ENCODE data around the gene CDK1.

Gene CDK1

DNA sequence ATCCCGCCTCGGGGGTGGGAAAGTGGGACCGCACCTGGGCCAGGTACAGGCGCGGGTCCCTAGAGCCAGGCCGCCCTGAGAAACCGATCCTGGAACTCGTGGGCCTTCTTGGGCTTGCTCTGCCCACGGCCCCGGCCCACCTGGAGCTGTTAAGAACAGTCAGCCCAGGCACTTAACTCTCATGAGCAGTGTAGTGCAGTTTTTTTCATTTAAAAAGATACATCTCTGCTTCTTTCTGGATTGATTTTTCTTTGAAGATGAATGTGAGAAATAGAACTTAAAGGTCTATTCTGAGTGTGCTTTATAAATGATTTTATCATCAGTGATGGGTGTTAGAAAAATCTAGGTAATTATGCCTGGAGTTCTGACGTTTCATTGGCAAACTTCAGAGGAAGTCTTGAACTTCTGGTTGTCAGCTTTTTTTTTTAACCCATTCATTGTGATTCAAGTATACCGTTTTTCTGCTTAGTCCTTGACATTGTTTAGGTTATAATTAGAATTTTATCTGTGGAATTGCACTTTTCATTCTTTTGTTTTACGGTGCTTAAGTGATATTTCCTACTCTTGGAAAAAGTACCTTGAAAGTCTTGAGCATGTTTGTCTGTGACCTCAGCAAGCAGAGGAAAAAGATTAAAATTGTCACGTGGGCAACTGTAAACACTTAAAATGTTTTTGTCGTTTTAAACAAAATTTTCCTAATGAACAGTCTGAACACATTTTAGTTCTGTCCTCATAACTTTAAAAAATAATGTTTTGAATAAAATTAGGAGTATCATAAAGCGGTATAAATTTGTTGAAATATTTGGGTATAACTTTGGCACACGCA, 906 bp downstream of the CDK1 start:
- no peak for DNase-seq

DNA sequence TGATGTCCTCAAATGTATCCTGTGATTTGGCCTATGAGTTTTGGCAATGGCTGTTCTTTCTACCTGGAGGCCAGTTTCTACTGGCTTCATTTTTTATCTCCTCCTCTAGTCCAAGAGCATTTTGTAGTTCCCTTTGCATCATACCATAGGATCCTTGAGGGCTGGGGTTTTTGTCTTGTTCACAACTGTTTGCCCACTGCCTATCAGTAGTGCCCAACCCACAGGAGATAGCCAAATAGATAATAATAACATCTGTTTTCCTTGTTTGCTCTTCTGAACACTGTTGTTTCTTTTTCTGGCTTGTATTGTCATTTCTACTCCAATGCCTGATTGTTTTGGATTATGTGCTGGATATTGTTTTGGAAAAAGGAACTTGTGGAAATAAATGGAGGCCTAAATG, 3.4 kb downstream of the CDK1 start:
- DNase-seq, result no peak

DNA sequence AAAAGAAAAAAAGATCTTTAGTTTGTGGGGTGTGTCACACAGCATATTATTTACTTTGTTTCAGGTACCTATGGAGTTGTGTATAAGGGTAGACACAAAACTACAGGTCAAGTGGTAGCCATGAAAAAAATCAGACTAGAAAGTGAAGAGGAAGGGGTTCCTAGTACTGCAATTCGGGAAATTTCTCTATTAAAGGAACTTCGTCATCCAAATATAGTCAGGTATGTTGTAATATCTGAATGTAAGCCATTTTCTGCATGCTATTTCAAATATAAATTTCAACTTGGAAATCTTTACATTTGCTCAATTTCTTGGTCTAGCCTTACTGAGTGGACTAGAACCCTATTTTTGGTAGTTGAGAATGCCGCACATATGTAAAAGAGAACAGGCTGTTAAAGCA, 6.4 kb downstream of the CDK1 start:
- DNase-seq, result no peak

DNA sequence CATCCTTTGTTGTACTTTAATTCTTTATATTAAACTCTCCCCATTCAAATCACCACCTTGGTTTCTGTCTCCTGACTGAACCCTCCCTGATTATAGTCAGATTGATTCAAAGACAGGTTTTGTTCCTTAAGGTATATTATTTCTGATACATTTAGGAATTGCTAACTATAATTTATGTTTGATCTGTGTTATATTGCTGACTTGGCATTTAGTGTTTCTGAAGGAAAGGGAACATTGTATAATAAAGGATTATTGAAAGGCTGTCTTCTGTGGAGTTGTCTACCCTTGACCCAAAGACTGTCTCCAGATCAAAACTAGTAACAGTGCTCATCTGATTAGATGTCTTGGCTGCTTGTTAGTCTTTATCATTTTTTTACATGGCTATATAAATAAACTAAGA, 10.3 kb downstream of the CDK1 start:
- no peak for DNase-seq

DNA sequence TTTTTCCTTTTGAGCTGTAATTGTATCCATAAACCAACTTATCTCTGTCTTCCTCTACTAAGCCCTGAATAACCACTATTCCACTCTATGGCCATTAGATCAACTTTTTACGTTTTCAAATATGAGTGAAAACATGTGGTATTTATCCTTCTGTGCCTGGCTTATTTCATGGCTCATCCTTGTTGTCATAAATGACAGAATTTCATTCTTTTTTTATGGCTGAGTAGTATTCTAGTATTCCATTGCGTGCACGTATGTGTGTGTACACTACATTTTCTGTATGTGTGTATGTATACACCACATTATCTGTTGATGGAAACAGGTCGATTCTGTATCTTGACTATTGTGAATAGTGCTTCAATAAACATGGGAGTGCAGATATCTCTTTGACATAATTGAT, 11.1 kb downstream of the CDK1 start:
- no peak for DNase-seq

DNA sequence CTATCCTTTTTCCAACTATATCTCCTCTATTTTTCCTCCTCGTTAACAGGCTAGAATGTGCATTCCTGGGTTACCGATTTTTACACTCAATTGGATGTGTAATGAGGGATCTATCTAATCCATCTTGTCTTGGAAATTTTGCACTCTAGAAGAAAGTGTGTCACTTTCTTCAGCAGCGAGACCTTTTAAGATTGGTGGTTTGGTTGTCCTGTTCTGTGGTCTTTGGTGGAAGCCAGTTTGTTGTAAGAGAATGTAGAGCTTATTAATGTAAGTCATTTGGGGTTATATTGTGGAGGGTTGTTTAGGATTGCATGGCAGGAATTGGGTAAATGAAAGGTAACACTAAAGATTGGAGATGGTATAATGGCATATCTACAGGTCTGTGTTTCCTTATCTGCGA, 16.7 kb downstream of the CDK1 start:
- no peak for DNase-seq

DNA sequence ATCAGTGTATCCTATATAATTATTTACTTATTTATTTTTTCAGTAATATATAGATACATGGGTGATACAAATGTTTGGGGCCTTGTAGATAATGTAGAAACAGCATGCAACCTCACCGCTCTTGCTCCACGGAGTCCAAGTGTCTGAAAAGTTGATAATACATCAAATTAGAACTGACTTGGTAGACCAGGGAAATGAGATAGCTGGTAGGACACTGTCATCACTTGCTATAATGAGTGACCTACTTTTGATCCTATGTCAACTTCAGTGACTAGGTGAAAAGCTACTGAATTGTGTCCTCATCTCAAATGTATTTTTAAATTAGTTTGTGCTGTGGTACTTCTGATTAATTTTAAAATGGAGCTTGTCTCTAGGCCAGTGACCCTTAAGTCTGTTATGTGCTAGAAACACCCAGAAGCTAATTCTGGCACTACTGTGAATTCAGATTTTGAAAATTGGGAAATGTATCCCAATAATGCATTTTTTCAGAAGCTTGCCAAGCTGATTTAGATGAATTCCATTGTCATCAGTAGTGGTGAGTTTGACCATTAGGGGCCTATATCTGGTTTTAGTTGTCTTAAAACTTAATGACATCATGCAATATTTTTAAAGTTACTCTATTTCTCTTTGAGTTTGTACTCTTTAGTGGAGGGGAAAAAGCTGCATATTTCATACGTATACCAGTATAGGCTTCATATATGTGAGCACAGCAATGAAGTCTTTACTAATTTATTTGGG, 17.4 kb downstream of the CDK1 start:
- no peak for DNase-seq

DNA sequence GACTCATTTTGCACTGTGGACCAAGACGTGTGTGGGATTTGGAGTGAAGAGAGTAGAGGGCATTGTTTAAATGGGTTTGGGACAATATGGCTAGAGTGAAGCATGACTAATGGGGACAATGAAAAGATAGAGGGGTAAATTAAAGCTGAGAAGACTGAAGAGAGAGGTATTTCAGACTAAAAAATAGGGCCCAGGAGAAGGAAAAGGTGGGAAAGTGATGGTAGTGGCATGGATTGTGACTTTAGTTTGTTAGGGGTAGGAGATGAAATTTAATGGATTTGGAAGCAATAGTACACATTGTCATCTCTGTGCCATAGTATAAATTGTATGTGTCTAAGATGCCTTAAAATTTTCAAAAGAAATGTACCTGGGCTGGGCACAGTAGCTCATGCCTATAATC, 18.2 kb downstream of the CDK1 start:
- DNase-seq, result no peak

DNA sequence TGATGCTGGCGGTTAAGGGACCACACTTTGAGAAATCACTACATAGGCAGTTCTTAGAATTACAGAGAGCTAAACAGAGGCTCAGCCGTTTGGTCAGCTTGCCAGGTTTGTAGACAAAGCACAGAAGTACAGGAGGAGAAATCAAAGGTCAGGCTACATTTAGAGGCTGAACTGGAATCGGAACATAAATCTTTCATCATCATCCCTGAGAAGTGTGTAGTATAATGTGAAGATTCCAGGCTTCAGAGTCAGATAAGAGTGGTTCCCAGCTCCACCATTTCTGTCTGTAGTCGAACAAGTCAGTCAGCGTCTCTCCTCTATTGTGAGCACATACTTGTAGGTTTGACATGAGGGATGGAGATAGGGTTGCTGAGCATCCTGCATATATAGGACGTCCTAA, 18.9 kb downstream of the CDK1 start:
- no peak for DNase-seq

DNA sequence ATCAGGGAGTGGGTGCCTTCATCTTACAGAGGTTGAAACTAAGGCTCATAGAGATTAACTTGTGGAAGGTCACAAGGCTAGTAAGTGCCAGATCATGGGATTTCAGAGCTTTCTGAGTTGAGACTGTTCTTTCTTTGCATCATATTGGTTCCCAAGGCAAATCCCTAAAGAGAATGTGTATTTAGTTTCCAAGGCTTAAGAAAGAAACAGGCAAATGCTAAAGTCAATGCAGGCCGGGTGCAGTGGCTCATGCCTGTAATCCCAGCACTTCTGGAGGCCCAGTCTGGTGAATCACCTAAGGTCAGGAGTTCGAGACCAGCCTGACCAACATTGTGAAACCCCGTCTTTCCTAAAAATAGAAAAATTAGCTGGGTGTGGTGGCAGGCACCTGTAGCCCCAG, 19.8 kb downstream of the CDK1 start:
- DNase-seq, result no peak

DNA sequence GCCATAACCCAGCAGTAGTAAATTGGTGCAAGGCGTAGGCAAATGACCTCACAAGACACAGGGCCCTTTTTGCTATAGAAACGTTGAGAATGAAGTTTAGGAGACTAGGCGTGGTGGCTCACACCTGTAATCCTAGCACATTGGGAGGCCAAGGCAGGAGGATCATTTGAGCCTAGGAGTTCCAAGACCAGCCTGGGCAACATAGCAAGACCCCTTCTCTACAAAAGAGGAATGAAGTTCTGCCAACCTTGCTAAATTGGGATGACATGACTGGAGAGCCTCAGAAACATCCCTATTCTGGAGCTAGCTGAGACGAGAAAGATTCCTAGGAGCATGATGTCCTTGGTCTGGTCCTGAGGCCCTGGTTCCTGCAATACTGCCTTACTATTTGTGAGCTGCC, 20.6 kb downstream of the CDK1 start:
- no peak for DNase-seq

DNA sequence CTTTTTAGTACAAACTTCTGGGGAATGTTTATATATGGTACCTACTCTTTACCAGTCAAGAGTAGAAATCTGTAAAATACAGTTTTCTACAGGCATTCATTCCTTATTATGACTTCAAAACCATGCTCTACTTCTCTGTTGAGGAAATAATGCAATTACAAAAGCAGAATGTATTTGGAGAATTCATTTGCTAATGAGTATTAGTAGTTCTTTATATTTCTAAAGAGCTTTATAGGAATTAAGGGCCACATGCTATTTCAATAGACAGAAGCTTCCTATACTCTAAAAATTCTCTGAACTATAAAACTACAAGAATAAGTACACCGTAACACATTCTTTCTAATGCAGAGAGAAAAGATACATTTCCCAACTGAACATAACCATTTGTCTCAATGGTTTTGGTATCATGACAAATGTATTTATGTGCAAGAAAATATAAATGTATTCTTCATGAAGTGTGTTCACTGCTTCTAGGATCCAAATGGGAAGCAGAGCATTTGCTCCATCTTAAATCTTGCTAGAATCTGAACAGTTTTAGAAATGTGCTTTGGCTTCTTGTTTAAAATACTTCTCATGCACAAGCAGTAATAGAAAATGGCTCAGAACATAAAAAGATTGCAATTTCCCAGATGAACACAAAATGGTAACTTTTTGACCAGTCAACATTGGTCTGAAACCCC, 21.8 kb downstream of the CDK1 start:
- DNase-seq, result no peak

DNA sequence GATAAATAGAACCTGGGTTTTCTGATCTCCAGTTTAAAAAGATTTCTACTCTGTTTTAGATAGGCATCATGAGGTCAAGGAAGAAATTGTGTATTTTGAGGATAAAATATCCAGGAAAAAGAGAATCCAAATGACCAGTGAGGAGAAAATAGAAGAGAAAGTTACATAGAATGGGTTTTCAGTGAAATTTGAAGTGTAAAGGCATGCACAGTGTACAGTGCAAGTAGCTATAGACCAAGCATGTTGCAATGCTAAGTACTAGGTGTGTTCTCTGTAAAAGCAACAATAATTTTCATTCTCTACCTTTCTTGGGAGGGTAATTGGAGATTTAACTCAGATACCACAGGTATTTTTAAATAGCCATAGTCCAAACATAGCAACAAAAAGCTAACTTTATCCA, 22.6 kb downstream of the CDK1 start:
- DNase-seq, result no peak

DNA sequence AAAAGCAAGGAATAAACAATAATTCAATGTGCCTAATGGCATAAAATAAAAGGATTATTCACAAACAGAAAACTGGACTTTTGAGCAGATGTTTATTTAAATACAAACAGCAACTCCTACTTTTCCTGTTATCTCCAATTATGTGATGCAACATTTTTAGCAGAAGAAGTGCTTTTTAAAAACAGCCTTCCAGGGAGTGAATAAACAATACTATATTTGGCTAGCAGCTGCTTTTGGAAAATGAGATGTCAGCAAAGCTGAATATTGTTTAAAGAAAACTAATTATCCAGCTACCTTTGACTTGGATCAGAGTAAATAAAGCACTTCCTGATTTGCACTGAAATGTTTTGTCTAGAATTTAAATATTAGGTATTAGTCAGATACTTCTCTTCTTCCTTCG, 23.2 kb downstream of the CDK1 start:
- DNase-seq, result no peak

DNA sequence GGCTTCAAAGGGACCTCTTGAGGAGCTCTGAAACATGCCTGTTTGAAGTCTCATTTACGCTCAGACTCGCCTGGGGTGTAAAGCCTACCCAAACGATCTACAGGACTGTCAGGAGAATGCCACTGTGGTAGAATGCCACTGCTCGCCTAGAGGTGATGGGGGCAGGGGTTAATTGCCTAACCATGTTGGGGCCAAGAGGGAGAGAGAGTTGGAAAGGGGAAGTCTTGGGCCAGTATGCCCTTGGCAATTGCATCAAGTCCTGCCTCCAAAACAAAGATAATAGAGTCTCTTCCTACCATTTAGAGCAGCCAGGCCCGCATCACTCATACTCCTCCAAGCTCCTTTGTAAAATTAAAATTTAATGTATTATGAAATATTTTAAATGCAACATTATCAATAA, 25.2 kb downstream of the CDK1 start:
- no peak for DNase-seq

DNA sequence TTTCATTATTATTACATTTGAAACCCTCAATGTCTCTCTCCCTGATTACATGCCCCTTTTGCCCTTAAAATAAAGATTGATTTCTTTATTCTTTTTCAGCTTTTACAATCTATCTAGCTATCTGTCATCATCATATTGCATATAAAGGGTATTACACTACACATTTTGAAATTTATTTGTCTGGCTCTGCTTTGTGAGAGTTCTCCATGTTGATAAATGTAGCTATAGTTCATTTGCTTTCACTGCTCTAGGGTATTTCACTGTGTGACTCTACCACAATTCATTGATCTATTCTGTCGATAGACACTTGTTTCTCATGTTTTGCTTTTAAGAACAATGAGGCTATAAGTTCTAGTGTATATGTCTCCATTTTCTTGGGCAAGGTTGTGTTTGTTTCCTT, 25.6 kb downstream of the CDK1 start:
- no peak for DNase-seq

DNA sequence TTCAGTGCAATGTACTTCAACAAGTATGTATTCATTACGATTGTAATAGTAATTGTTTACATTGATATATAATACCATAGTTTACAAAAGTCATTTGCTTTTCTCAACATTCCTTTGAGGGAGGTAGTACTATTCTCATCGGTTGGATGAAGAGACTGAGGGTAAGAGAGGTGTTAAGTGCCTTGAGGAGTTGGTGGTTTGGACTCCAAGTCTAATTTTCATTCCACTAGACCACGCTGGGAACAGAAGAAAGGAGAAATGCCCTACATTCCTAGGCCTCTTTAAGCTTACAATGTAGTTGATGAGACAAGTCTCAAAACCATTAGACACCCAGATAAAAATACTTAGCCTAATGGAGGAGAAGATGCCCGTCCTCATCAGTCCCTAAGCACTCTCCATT, 28.6 kb downstream of the CDK1 start:
- no peak for DNase-seq

DNA sequence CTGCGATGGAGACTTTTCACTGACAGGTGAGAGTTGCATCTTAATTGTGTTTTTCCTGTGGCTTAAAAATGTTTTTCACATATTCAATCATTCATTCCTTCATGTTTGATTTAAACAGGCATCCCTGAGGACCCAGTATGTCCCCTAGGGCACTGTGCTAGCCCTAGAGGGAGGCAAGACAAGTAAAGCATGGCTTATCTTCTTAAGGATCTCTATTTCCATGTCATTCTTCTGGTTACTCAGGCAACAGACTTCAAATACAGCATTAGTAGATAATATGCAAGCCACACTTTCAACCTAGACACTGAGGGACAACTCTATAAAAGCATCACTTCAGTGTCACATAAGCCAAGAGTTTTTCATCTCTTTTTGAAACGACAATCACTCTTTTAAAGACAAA, 29.2 kb downstream of the CDK1 start:
- DNase-seq, result no peak

DNA sequence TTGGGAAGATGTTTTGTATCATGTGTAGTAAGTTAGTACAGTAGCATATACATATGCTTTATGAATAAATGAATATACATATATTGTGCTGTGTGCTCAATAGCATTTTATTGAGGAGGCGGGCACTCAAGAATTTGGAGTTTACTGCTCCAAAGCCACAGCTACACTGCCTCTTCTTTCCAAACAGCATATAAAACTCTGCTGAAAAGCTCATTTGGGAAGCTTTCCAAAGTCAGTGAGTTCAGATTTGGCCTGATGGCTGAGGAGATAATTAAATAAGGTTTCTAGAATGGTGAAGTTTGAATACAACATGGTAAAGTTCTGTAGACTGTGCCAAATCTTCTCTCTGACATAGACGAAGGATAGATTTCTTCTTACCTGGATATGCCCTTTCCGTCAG, 29.8 kb downstream of the CDK1 start:
- no peak for DNase-seq

DNA sequence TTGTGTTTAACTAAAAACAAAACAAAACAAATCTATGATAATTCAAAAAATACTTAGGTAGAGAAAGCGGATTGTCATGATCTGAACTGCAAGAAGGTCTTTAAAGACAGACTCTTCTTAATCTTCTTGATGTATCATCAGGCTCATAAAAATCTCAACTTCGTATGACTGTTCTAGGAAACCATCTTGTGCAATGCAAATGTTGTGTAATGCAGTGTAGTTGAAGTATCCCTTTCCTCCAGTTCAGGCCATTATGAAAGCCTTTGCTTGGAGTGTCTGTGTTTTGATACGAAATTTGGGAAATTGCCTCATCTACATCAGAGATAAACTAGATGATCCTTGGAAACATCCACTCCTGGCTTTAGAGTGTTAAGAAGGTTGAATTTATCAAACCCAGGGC, 30.9 kb downstream of the CDK1 start:
- no peak for DNase-seq

DNA sequence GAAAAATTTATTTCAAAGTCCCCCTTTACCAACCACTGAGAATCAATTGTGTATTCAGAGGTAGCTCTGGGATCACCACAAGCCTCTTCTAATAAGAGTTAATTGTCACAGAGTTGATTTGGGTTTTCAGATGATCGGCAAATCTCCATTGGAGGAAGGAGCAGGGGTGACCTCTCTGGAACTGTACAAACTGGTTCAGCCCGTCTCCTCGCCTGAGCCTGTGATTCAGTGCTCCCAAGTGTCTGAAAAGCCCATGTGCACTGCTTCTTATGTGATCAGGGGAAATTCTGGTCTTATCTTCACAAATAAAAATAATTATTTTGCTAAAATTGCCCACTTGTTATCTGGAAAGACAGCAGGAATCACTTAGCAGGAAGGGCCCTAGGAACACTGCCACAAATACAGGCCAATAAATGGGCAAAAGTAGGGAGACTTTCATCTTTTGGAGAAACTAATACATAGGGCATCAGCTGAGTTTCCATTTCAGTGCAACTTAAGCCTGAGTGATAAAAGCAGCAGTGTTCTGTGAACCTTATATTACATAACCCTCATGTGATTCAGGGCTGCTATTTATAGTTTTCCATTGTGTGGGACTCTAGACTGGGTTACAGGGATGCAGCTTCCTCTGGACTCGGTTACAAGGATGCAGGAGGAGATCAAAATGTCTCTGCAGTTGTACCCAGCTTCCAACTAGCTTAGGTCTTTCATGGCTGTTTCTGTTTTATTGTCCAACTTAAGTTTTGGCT, 32.3 kb downstream of the CDK1 start:
- no peak for DNase-seq

DNA sequence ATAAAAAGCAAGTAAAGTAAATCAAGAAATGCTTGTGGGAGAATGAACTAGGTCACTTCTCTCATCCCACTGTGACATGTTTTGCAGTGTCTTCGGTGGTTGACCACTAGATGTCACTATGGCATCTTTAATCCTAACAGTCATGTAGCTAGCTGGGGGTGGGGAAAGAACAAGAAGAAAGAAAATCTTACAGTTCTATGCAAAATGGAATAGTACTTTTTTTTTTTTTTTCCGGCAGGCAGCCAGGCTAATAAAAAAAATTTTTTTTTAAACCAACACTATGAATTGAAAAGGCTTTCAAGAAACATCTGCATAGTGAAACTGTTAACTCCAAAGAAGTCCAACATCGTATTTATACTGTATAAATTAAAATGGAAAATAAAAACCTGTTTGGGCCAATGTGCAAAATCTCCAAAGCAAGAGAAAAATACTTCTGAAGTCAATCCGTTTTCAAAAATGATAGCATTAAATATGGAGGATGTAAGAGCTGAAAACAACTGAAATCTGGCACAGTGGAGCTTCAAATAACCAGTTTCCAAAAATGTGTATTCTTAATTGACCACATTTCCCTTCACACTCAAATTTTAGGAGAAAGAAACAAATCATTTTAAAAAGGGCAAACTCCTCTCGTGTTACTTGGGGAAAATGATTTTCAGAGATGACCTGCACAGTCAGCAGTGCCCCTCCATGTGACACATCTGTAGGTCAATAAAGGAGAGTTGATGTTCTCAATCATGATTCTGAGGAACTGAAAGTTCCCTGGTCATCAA, 38.5 kb downstream of the CDK1 start:
- DNase-seq, result no peak

DNA sequence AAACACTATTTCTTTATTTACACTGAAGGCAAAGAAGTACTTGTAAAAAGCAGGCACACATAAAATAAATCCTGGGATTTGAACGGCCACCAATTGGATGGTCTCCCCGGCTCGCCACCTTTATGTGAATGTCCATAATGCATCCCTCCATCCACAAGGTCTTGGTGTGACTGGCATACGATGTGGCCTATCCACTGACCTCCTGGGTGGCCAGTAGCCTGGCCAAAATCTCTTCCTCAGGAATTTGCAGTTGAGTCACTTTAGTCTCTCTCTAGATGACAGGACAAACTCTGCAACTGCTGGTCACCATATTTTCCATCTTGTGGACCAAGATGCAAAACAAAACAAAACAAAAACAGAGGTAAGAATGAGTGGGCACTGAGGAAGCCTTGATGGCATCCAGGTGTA, 39.1 kb downstream of the CDK1 start:
- DNase-seq, result no peak

Measured in stimulated activated CD4-positive, alpha-beta T cell treated with anti-CD3 and anti-CD28 coated beads, Interleukin-12 subunit alpha, Interleukin-12 subunit beta, amount 100 ng/mL, for 4 hours (primary cell).